Neural cell (in vitro differentiated cells): Measurements from ENCODE around the gene DIAPH2. TPM values are rescaled to one million over a fixed set of nuclear protein-coding genes. Genes with fewer than 3 reads are reported as not detected.

ENCODE experiments used
- H2AFZ ChIP-seq: fragments of 200-600, 300-800 bp; sonication (generic), shearing (Covaris generic); 2 replicates; pipeline ENCODE4 v1.6.0; 2014; ENCODE audit warnings: low read depth, mild to moderate bottlenecking, antibody characterized with exemption, low read length, moderate library complexity
- H3F3A ChIP-seq: fragments of 200-600 bp; shearing (Covaris generic); 2 replicates; pipeline ENCODE4 v1.6.1; 2016; ENCODE audit warnings: mild to moderate bottlenecking, moderate library complexity, mixed read lengths, antibody characterized with exemption, low read length; ENCODE audit not compliant: insufficient read depth, poor library complexity, severe bottlenecking
- H3K27ac ChIP-seq: fragments of 200-600, 300-800 bp; sonication (generic), shearing (Covaris generic); 2 replicates; pipeline ENCODE4 v1.5.1; 2014; ENCODE audit warnings: mild to moderate bottlenecking, low read length, moderate library complexity
- H3K27me3 ChIP-seq: fragments of 300-800, 200-600 bp; sonication (generic), shearing (Covaris generic); 2 replicates; pipeline ENCODE4 v1.6.0; 2014; ENCODE audit warnings: mild to moderate bottlenecking, low read depth, low read length, moderate library complexity; ENCODE audit not compliant: insufficient read depth
- H3K36me3 ChIP-seq: fragments of 300-800, 200-600 bp; sonication (generic), shearing (Covaris generic); 2 replicates; pipeline ENCODE4 v1.5.1; 2014; ENCODE audit warnings: mild to moderate bottlenecking, antibody characterized with exemption, low read length, moderate library complexity; ENCODE audit not compliant: insufficient read depth
- H3K4me2 ChIP-seq: fragments of 300-800, 200-600 bp; sonication (generic), shearing (Covaris generic); 2 replicates; pipeline ENCODE4 v1.6.0; 2014; ENCODE audit warnings: mild to moderate bottlenecking, low read length
- H3K4me3 ChIP-seq: fragments of 300-800, 200-600 bp; sonication (generic), shearing (Covaris generic); 2 replicates; pipeline ENCODE4 v1.5.1; 2014; ENCODE audit warnings: mild to moderate bottlenecking, low read length, moderate library complexity
- H3K79me2 ChIP-seq: fragments of 200-600 bp; shearing (Covaris generic); replicated peaks from 2 replicates; pipeline ENCODE4 v1.6.0; 2014; ENCODE audit warnings: mild to moderate bottlenecking, low read length, moderate library complexity; ENCODE audit not compliant: insufficient read depth
- H3K9ac ChIP-seq: fragments of 300-800, 200-600 bp; sonication (generic), shearing (Covaris generic); 2 replicates; pipeline ENCODE4 v1.6.1; 2016; ENCODE audit warnings: mild to moderate bottlenecking, low read length, mixed read lengths
- H3K9me2 ChIP-seq: fragments of 200-600 bp; shearing (Covaris generic); 2 replicates; pipeline ENCODE4 v1.6.1; 2016; ENCODE audit warnings: mild to moderate bottlenecking, low read length, mixed read lengths; ENCODE audit not compliant: insufficient read depth
- H3K9me3 ChIP-seq: fragments of 200-600, 300-800 bp; sonication (generic), shearing (Covaris generic); 2 replicates; pipeline ENCODE4 v1.6.1; 2016; ENCODE audit warnings: mild to moderate bottlenecking, mixed run types, low read length, moderate library complexity, mixed read lengths
- H4K20me1 ChIP-seq: fragments of 200-600 bp; shearing (Covaris generic); 2 replicates; pipeline ENCODE4 v1.6.1; 2016; ENCODE audit warnings: mild to moderate bottlenecking, mixed run types; ENCODE audit not compliant: insufficient read depth
- CTCF ChIP-seq: fragments of 450-650 bp; IDR thresholded peaks from 2 replicates; pipeline ENCODE4 v1.5.1; 2014; ENCODE audit warnings: antibody characterized with exemption, mild to moderate bottlenecking, moderate library complexity; ENCODE audit not compliant: poor library complexity, severe bottlenecking
- EP300 ChIP-seq: fragments of 450-650 bp; conservative IDR thresholded peaks from 2 replicates; pipeline ENCODE4 v1.6.1; 2014; ENCODE audit warnings: antibody characterized with exemption, mild to moderate bottlenecking, moderate library complexity; ENCODE audit not compliant: poor library complexity, severe bottlenecking
- EZH2 ChIP-seq: fragments of 200-600, 300-800 bp; shearing (Covaris generic), sonication (generic); IDR thresholded peaks from 2 replicates; pipeline ENCODE4 v1.6.1; 2014; ENCODE audit warnings: antibody characterized with exemption, low read length, borderline replicate concordance, mild to moderate bottlenecking; ENCODE audit not compliant: insufficient read depth, poor library complexity, severe bottlenecking
- MXI1 ChIP-seq: fragments of 450-650 bp; conservative IDR thresholded peaks from 2 replicates; pipeline ENCODE4 v1.6.1; 2014; ENCODE audit warnings: antibody characterized with exemption, mild to moderate bottlenecking; ENCODE audit not compliant: poor library complexity, severe bottlenecking
- POLR2AphosphoS5 ChIP-seq: IDR thresholded peaks from 2 replicates; pipeline ENCODE4 v1.6.1; 2012
- RAD21 ChIP-seq: fragments of 450-650 bp; conservative IDR thresholded peaks from 2 replicates; pipeline ENCODE4 v1.6.1; 2014; ENCODE audit warnings: antibody characterized with exemption, mild to moderate bottlenecking, moderate library complexity
- REST ChIP-seq: IDR thresholded peaks from 2 replicates; pipeline ENCODE4 v1.6.1; 2012; ENCODE audit warnings: borderline replicate concordance
- SMC3 ChIP-seq: fragments of 450-650 bp; conservative IDR thresholded peaks from 2 replicates; pipeline ENCODE4 v1.6.1; 2014; ENCODE audit warnings: antibody characterized with exemption, mild to moderate bottlenecking, moderate library complexity; ENCODE audit not compliant: poor library complexity
- TAF1 ChIP-seq: IDR thresholded peaks from 2 replicates; pipeline ENCODE4 v1.6.1; 2012; ENCODE audit warnings: low read depth
- polyA plus RNA-seq: library from polyadenylated mRNA; depleted of rRNA; stranded (reverse); fragments of >200 nt; gene quantifications from 2 replicates; pipeline ENCODE4 v1.2.3, GENCODE V29; 2014

DIAPH2 gene
- polyA plus RNA-seq, 1 donor from 2014 or later = 0.07 TPM

DNA sequence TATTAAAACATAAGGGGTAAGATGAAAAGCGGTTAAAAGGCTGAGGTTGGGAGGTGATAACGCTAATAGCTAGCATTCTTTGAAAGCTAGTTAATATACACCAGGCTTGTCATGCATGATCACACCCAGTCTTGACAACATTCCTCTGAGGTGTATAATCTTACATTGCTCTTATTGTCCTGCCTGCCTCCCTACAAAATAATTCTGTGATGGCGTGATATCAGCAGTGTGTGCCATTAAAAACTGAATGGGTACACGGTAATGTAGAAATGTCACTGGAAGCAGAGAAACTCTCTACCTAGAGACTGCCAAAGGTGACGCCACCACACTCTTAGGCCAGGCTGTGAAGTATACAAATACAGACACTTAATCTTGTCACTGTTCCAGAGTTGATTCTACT, 68.1 kb downstream of the DIAPH2 start:
- Histone ChIP-seq H2AFZ (no peak overlapping the region), H3K9me2 (no peaks in the 10 kb centered on the region), H3K36me3 (no peaks in the 10 kb centered on the region), H3K27ac (no peak overlapping the region), H4K20me1 (no peaks in the 10 kb centered on the region), H3K9ac (no peak overlapping the region), H3K27me3 (no peaks in the 10 kb centered on the region), H3K79me2 (no peaks in the 10 kb centered on the region), H3K9me3 (no peaks in the 10 kb centered on the region), H3K4me2 (no peak overlapping the region), H3F3A (no peaks in the 10 kb centered on the region), H3K4me3 (no peak overlapping the region)
- TF ChIP-seq EZH2 = no peak
- TF ChIP-seq EP300 = no peak
- TF ChIP-seq SMC3 = no peak
- no peak for TF ChIP-seq REST
- no peak for TF ChIP-seq RAD21
- TF ChIP-seq TAF1 = no peak
- no peak for TF ChIP-seq CTCF
- no peak for TF ChIP-seq MXI1
- no peak for TF ChIP-seq POLR2AphosphoS5

DNA sequence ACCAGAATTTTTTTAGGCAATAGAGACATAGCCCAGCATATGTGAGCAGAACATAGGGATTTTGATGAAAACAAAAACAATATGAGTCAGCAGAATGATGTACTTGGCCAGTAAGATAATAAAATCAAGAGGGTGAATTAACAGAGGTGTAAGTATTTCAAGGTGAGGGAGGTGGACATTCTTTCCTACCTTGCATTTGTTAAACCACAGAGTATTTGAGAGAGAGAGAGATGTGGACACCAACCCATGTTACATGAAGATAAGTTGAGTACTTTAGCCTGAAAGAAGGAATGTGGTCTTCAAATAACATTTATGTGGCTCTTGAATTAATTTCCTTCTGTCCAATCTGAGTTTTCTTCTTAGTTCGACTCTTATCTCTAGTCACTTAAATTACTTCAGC, 68.6 kb downstream of the DIAPH2 start:
- no peak overlapping the region for H3K27ac ChIP-seq
- H3F3A ChIP-seq = no peaks in the 10 kb centered on the region
- H4K20me1 ChIP-seq = no peaks in the 10 kb centered on the region
- no peak overlapping the region for H3K4me2 ChIP-seq
- H3K9me2 ChIP-seq = no peaks in the 10 kb centered on the region
- H2AFZ ChIP-seq = no peak overlapping the region
- H3K79me2 ChIP-seq = no peaks in the 10 kb centered on the region
- H3K9me3 ChIP-seq = no peaks in the 10 kb centered on the region
- H3K9ac ChIP-seq = no peak overlapping the region
- H3K27me3 ChIP-seq = no peaks in the 10 kb centered on the region
- TF ChIP-seq SMC3 (no peak), MXI1 (no peak), REST (no peak)
- H3K36me3 ChIP-seq = no peaks in the 10 kb centered on the region
- H3K4me3 ChIP-seq = no peak overlapping the region
